ENCODE data around the gene MIPEP.

The MIPEP gene

GRCh38 chr13:23790577-23791170, 98.5 kb downstream of the MIPEP start:
- Histone ChIP-seq H3F3A (ENCODE audit: control insufficient read depth, insufficient read depth) (no peaks in the 10 kb centered on the region), H3K79me2 (ENCODE audit: control insufficient read depth, low read length) (no peaks in the 10 kb centered on the region), H3K9me2 (replicated peaks; ENCODE audit: control insufficient read depth, low read length) (no peaks in the 10 kb centered on the region), H3K27ac (ENCODE audit: low read depth, low read length) (no peak overlapping the region), H3K4me3 (ENCODE audit: low read length) (no peak overlapping the region), H3K36me3 (ENCODE audit: control insufficient read depth, low read length) (no peaks in the 10 kb centered on the region), H3K27me3 (ENCODE audit: control insufficient read depth, low read length) (no peaks in the 10 kb centered on the region), H3K9me3 (ENCODE audit: control insufficient read depth, insufficient read depth, low read length) (no peaks in the 10 kb centered on the region), H4K20me1 (ENCODE audit: control insufficient read depth, insufficient read depth, low read depth, low read length) (no peaks in the 10 kb centered on the region), H3K4me1 (ENCODE audit: control insufficient read depth, low read length) (no peaks in the 10 kb centered on the region), H3K4me2 (ENCODE audit: low read length) (no peak overlapping the region)
- no peak for TF ChIP-seq EZH2phosphoT487 (IDR thresholded peaks at IDR 0.05; ENCODE audit: borderline replicate concordance, low read length)
- TF ChIP-seq CTCF (IDR thresholded peaks at IDR 0.05; ENCODE audit: low read depth, low read length, poor library complexity, severe bottlenecking) = no peak

- Histone ChIP-seq H3K4me2 (ENCODE audit: low read length) (no peak overlapping the region), H3K27ac (ENCODE audit: low read depth, low read length) (no peak overlapping the region)
Measured at GRCh38 chr13:23789576-23790346, 99.4 kb downstream of the MIPEP start.

GRCh38 chr13:23788459-23788858, 100.7 kb downstream of the MIPEP start:
- H3K9me2 ChIP-seq (replicated peaks; ENCODE audit: control insufficient read depth, low read length) = no peaks in the 10 kb centered on the region
- no peaks in the 10 kb centered on the region for H3K4me1 ChIP-seq (ENCODE audit: control insufficient read depth, low read length)
- H3K4me2 ChIP-seq (ENCODE audit: low read length) = no peak overlapping the region
- TF ChIP-seq EZH2phosphoT487 (IDR thresholded peaks at IDR 0.05; ENCODE audit: borderline replicate concordance, low read length) (no peak), CTCF (IDR thresholded peaks at IDR 0.05; ENCODE audit: low read depth, low read length, poor library complexity, severe bottlenecking) (no peak)
- H3K9me3 ChIP-seq (ENCODE audit: control insufficient read depth, insufficient read depth, low read length) = no peaks in the 10 kb centered on the region
- H3K4me3 ChIP-seq (ENCODE audit: low read length) = no peak overlapping the region
- no peak overlapping the region for H3K27ac ChIP-seq (ENCODE audit: low read depth, low read length)
- no peaks in the 10 kb centered on the region for H3F3A ChIP-seq (ENCODE audit: control insufficient read depth, insufficient read depth)
- H3K27me3 ChIP-seq (ENCODE audit: control insufficient read depth, low read length) = no peaks in the 10 kb centered on the region
- no peaks in the 10 kb centered on the region for H3K79me2 ChIP-seq (ENCODE audit: control insufficient read depth, low read length)
- no peaks in the 10 kb centered on the region for H4K20me1 ChIP-seq (ENCODE audit: control insufficient read depth, insufficient read depth, low read depth, low read length)
- H3K36me3 ChIP-seq (ENCODE audit: control insufficient read depth, low read length) = no peaks in the 10 kb centered on the region

More at GRCh38 chr13:23789576-23790346, 99.4 kb downstream of the MIPEP start:
- TF ChIP-seq CTCF (IDR thresholded peaks at IDR 0.05; ENCODE audit: low read depth, low read length, poor library complexity, severe bottlenecking) = no peak
- no peak for TF ChIP-seq EZH2phosphoT487 (IDR thresholded peaks at IDR 0.05; ENCODE audit: borderline replicate concordance, low read length)
- no peaks in the 10 kb centered on the region for H3K9me2 ChIP-seq (replicated peaks; ENCODE audit: control insufficient read depth, low read length)
- no peaks in the 10 kb centered on the region for H3K9me3 ChIP-seq (ENCODE audit: control insufficient read depth, insufficient read depth, low read length)
- no peaks in the 10 kb centered on the region for H3F3A ChIP-seq (ENCODE audit: control insufficient read depth, insufficient read depth)
- H3K4me1 ChIP-seq (ENCODE audit: control insufficient read depth, low read length) = no peaks in the 10 kb centered on the region
- H3K36me3 ChIP-seq (ENCODE audit: control insufficient read depth, low read length) = no peaks in the 10 kb centered on the region
- no peaks in the 10 kb centered on the region for H3K27me3 ChIP-seq (ENCODE audit: control insufficient read depth, low read length)
- no peak overlapping the region for H3K4me3 ChIP-seq (ENCODE audit: low read length)
- no peaks in the 10 kb centered on the region for H3K79me2 ChIP-seq (ENCODE audit: control insufficient read depth, low read length)
- H4K20me1 ChIP-seq (ENCODE audit: control insufficient read depth, insufficient read depth, low read depth, low read length) = no peaks in the 10 kb centered on the region
